ENCODE data around the gene SLC6A6. TPM values are rescaled to one million over a fixed set of nuclear protein-coding genes. Genes with fewer than 3 reads are reported as not detected.

The SLC6A6 gene
- total RNA-seq, 4 donors from 2014 or later, result 4.4 to 10.5 (median 7.7) TPM

DNA sequence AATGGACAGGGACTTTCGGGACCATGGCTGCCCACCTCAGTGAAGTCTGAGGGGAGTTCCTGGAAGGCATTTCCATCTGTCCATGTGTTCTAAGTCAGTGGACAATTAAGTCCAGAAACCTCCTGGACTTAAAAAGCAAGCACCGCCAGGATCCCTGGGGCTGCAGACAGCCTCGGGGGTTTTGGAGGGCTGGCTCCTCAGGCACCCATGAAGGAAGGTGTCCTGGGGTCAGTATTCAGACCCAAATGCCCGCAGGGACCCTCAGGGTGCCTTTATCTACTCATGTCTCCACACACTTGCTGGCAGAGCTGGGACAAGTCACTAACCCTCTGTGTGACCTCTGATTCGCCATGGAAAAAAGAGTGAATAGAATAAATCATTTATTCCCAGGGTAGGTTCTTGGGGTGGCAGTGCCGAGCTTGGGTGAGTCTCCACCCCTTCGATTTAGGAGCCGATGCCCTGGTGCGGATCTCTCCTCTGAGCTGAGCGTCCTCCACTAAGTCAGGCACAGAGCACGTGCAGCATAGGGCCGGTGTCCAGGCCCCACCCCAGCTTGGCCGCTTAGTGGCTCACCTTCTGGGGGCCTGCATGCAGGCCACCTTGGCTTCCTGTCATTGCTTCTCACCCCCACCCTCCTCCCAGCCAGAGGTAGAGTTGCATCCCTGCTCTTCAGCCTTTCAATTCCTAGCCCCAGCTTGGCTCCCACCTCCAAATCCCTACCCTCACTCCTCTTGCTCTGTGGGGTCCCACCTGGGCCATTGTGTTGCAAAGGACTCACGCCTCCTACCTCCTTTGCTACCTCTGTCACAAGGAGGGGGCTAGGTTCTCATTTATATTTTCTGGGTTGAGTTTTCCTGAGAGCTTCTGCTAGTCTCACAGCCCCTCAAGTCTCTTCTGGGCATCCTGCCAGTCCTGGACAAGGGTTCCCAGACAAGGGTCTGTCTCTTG, 19.9 kb downstream of the SLC6A6 start:
- WGBS, 2 donors (ENCODE audit: low coverage in 1 of 2), result 82 to 100% methylated on average over 2 to 10 of the region's 14 CpGs
- TF ChIP-seq POLR2AphosphoS5 (IDR thresholded peaks at IDR 0.05) (no peak), EP300 (IDR thresholded peaks at IDR 0.05; ENCODE audit: low read depth) (no peak), POLR2A (IDR thresholded peaks at IDR 0.05) (no peak)
- TF ChIP-seq, protein P1, sequence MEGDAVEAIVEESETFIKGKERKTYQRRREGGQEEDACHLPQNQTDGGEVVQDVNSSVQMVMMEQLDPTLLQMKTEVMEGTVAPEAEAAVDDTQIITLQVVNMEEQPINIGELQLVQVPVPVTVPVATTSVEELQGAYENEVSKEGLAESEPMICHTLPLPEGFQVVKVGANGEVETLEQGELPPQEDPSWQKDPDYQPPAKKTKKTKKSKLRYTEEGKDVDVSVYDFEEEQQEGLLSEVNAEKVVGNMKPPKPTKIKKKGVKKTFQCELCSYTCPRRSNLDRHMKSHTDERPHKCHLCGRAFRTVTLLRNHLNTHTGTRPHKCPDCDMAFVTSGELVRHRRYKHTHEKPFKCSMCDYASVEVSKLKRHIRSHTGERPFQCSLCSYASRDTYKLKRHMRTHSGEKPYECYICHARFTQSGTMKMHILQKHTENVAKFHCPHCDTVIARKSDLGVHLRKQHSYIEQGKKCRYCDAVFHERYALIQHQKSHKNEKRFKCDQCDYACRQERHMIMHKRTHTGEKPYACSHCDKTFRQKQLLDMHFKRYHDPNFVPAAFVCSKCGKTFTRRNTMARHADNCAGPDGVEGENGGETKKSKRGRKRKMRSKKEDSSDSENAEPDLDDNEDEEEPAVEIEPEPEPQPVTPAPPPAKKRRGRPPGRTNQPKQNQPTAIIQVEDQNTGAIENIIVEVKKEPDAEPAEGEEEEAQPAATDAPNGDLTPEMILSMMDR (IDR thresholded peaks at IDR 0.05), result no peak
- in situ Hi-C loops (cut with MboI; ENCODE audit: low pct_ligation_motif_present in 1 of 4, low pct_unique_long_range_greater_than_20kb in 1 of 4, low sequenced_read_pairs in 3 of 4), result no loop called here
- peaks cover 0 to 46% (median 6%) of the 10 kb centered on the region in 4 donors for H3K4me1 ChIP-seq
- intact Hi-C loops (cut with DNase I; ENCODE audit: low total_unique reads), result no loop called here
- H3K9me3 ChIP-seq, result no peaks in the 10 kb centered on the region
- no peak overlapping the region for H3K27ac ChIP-seq
- DNase-seq, result no peak
- H3K27me3 ChIP-seq, result no peaks in the 10 kb centered on the region
- H3K4me3 ChIP-seq, result no peak overlapping the region
- no peaks in the 10 kb centered on the region for H3K36me3 ChIP-seq

DNA sequence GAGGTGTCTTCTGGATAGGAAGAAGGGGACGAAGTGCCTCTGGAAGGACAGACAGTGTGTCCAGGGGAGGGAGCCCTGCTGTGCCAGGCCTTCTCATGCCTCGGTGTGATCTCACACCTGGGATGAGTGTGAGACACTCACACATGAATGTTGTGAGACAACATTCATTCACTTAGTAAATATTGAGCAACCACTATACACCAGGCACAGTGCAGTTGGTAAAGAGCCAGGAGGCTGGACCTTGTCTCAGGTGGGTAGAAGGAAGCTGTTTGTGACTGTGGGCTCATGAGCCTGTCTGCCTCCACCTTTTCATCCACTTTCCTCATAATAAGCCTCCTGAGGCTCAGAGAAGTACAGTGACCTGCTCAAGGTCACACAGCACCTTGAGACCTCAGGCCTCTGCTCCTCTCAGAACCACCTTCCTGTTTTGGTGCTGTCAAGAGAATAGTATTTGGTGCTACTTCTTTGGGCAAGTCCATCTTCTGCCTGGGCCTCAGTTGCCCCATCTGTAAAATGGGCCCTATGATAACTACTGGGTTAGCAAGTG, 20.9 kb downstream of the SLC6A6 start:
- TF ChIP-seq, protein P1 (IDR thresholded peaks at IDR 0.05), result no peak
- TF ChIP-seq POLR2A (IDR thresholded peaks at IDR 0.05) (no peak), POLR2AphosphoS5 (IDR thresholded peaks at IDR 0.05) (no peak), EP300 (IDR thresholded peaks at IDR 0.05; ENCODE audit: low read depth) (no peak)
- H3K4me3 ChIP-seq, result no peak overlapping the region
- H3K36me3 ChIP-seq, result no peaks in the 10 kb centered on the region
- H3K27me3 ChIP-seq, result no peaks in the 10 kb centered on the region
- intact Hi-C loops (cut with DNase I; ENCODE audit: low total_unique reads), result no loop called here
- no peak overlapping the region for H3K27ac ChIP-seq
- in situ Hi-C loops (cut with MboI; ENCODE audit: low pct_ligation_motif_present in 1 of 4, low pct_unique_long_range_greater_than_20kb in 1 of 4, low sequenced_read_pairs in 3 of 4), result no loop called here
- 50 to 54% methylated on average over 2 of the region's 2 CpGs for WGBS, 2 donors (ENCODE audit: low coverage in 1 of 2)
- peak; percentile 58 for DNase-seq
- no peaks in the 10 kb centered on the region for H3K9me3 ChIP-seq
- H3K4me1 ChIP-seq, result peaks cover 0 to 46% (median 6%) of the 10 kb centered on the region in 4 donors

DNA sequence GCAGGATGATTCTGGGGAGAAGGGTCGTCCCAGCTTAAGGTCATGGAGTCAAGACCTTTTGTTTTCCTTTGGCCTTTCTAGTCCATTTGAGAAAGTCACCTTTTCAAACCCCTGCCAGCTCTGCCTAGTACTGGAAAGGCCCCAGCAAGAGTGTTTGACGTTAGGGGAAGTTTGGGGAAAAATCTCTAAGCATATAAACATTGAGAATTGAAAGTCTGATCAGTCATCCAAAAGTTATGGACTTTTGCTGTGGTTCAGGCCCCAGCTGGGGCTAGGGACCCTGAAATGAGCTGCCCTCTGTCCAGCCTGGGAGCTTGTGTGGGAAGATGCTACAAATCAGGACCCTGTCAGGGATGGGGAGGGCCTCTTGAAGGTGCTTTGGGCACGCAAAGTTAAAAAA, 21.6 kb downstream of the SLC6A6 start:
- Histone ChIP-seq H3K36me3 (no peaks in the 10 kb centered on the region), H3K4me3 (no peak overlapping the region), H3K27ac (no peak overlapping the region), H3K4me1 (peaks cover 0 to 41% (median 4%) of the 10 kb centered on the region in 4 donors), H3K27me3 (no peaks in the 10 kb centered on the region), H3K9me3 (no peaks in the 10 kb centered on the region)
- TF ChIP-seq POLR2AphosphoS5 (IDR thresholded peaks at IDR 0.05) (no peak), POLR2A (IDR thresholded peaks at IDR 0.05) (no peak), EP300 (IDR thresholded peaks at IDR 0.05; ENCODE audit: low read depth) (no peak)
- TF ChIP-seq, protein P1 (IDR thresholded peaks at IDR 0.05), result no peak
- DNase-seq, result no peak
- intact Hi-C loops (cut with DNase I; ENCODE audit: low total_unique reads), result no loop called here
- 49% methylated on average over 3 of the region's 3 CpGs; no CpG with 5 or more reads in 1 of the 2 donors for WGBS, 2 donors (ENCODE audit: low coverage in 1 of 2)
- in situ Hi-C loops (cut with MboI; ENCODE audit: low pct_ligation_motif_present in 1 of 4, low pct_unique_long_range_greater_than_20kb in 1 of 4, low sequenced_read_pairs in 3 of 4), result no loop called here
